Measurements from ENCODE around the gene TARP.
"Not testable (repeated sequence)": the region's sequence is repeated elsewhere in the genome, so short reads cannot be mapped to it uniquely, and the experiment has no call there.

Gene TARP

DNA sequence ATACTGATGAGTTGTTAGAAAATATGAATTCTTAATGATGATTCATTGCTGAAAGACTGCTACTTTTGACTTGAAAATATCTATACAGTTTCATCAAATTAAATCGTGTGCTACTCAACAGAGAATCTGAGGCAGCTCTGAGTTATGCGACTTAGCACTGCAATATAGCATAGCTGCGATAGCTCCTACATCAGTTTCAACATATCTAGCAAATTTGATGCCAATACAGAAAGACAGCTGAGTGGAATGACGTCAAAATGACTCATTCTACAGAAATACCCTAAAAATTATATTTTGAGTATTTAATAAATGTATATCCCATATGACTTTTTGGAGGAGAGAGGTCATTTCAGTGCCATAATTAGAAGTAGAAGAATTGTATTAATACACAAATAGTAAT, 1.1 kb upstream of the TARP start:
- TF ChIP-seq, protein P1, sequence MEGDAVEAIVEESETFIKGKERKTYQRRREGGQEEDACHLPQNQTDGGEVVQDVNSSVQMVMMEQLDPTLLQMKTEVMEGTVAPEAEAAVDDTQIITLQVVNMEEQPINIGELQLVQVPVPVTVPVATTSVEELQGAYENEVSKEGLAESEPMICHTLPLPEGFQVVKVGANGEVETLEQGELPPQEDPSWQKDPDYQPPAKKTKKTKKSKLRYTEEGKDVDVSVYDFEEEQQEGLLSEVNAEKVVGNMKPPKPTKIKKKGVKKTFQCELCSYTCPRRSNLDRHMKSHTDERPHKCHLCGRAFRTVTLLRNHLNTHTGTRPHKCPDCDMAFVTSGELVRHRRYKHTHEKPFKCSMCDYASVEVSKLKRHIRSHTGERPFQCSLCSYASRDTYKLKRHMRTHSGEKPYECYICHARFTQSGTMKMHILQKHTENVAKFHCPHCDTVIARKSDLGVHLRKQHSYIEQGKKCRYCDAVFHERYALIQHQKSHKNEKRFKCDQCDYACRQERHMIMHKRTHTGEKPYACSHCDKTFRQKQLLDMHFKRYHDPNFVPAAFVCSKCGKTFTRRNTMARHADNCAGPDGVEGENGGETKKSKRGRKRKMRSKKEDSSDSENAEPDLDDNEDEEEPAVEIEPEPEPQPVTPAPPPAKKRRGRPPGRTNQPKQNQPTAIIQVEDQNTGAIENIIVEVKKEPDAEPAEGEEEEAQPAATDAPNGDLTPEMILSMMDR (IDR thresholded peaks at IDR 0.05; ENCODE audit: low read depth, low read length) = no peak
- TF ChIP-seq POLR2A (IDR thresholded peaks at IDR 0.05; ENCODE audit: extremely low read depth, insufficient read length) = peak; percentile 33
- peak overlapping the region; percentile 71 for H3K4me3 ChIP-seq (ENCODE audit: low read depth, low read length)
- DNase-seq (ENCODE audit: low read depth) = peak; percentile 74

DNA sequence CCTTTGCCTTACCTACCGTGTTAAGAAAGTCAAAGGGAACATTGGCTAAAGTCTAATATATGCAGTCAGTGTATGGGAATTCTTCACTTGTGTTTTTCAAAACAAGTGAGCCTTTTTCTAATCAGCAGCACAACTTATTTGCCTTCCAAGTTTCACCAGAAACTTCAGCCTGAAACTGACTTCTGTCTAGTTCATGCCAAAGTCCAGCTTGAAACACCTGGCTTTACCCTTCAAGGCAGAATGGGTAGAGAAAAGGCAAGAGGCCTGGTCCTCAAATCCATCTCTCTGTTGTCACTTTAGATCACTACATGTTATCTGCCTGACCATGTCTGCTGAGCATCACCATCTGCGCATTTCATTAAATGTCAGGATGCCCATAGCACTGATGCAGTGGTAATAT, 3.0 kb downstream of the TARP start:
- DNase-seq (ENCODE audit: low read depth); H3K4me3 ChIP-seq (ENCODE audit: low read depth, low read length): not testable (repeated sequence)

DNA sequence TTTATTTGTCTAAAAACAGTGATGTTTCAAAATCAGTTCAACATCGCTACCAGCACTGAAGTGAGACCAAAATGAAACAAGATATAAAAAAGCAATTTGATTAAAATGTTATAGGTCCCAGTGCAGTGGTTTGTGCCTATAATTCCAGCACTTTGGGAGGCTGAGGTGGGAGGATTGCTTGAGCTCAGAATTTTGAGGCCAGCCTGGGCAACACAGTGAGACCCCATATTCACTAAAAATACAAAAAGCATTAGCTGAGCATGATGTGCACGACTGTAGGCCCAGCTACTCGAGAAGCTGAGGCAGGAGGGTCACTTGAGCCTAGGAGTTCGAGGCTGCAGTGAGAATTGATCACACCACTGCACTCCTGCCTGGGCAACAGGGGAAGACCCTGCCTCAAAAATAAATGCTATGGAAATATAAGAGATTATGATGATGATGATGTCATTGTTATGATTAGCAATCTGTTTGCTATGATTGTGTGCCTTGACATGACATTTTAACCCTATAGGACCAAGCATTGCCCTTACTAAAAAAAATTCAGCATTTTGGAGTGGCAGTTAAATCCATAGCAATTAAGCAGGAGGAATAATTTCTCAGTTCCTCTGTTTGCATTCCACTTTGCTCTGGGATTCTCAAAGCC, 3.6 kb downstream of the TARP start:
- DNase-seq (ENCODE audit: low read depth) = not testable (repeated sequence)

DNA sequence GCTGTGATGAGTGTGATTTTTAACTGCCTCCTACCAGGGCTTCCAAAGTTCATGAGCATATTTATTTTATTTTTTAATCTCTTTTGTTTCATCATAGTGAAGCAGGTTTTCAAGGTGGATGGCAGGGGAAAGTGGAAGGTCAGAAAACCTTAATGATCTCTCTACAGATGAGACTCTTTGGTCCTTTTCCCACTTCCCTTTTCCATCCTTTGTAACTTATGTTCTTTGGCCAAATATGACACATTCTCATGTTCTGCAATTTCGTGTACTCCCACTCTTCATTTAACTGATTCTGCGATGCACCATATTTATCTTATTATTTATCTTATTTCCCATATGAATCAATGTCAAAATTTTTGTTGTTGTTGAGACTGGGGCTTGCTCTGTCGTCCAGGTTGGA, 7.5 kb downstream of the TARP start:
- not testable (repeated sequence) for H3K4me3 ChIP-seq (ENCODE audit: low read depth, low read length)
- DNase-seq (ENCODE audit: low read depth) = peak; percentile 61

More for the DNA sequence above, 3.6 kb downstream of the TARP start:
- H3K4me3 ChIP-seq (ENCODE audit: low read depth, low read length) = not testable (repeated sequence)

DNA sequence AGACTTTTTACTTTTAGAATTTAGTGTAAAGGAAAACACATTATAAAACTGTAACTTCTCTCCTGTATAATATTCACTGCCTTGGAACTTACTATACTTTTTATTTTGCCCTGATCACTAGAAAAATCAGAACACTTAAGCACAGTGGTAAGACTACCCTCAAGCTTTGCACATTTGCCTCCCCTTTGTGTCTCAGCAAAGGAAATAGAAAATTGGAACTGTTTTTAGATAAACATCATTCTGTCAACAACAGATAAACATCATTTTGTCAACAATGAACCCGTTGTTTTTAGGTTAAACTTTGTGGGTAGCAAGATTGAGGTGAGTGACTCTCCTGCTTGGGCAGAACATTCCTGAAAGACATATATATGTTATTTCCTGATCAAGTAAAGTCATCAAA, 8.8 kb downstream of the TARP start:
- H3K4me3 ChIP-seq (ENCODE audit: low read depth, low read length); DNase-seq (ENCODE audit: low read depth): not testable (repeated sequence)

DNA sequence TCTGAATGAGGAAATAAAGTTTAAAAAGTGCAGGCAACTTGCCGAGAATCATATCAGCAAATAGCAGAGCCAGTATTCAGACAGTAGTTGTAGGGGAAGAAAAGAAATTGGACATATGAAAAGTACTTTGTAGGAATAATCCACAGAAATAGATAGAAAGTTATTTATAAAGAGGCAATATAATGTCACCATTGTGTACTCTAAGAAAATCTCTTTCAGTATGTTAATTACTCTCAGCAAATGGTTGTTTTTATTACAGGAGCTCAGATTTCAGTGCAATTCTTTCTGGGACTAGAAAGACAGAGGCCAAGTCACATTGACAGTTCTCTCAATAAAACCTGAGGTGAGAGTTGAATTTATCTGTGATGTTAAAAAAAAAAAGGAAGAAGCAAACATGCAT, 10.2 kb downstream of the TARP start:
- not testable (repeated sequence) for DNase-seq (ENCODE audit: low read depth)

DNA sequence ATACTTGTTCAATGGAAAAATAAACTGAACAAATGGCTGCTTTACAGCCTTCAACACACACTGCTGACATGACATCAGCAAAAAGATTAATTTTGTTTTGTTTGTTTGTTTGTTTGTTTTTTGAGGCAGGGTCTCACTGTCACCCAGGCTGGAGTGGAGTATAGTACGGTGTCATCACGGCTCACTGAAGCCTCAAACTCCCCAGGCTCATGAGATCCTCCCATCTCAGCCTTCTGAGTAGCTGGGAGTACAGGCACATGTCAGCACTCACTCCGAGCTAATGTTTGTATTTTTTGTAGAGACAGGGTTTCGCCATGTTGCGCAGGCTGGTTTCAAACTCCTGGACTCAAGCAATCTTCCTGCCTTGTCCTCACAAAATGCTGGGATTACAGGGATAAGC, 10.9 kb downstream of the TARP start:
- TF ChIP-seq, protein P1 (IDR thresholded peaks at IDR 0.05; ENCODE audit: low read depth, low read length) = no peak
- no peak for TF ChIP-seq POLR2A (IDR thresholded peaks at IDR 0.05; ENCODE audit: extremely low read depth, insufficient read length)
- TF ChIP-seq, protein P2, sequence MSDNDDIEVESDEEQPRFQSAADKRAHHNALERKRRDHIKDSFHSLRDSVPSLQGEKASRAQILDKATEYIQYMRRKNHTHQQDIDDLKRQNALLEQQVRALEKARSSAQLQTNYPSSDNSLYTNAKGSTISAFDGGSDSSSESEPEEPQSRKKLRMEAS (IDR thresholded peaks at IDR 0.05; ENCODE audit: low read depth, low read length) = no peak
- no peak for TF ChIP-seq MYC (IDR thresholded peaks at IDR 0.05; ENCODE audit: low read depth, low read length)
- DNase-seq (ENCODE audit: low read depth) = no peak
- no peak overlapping the region for H3K4me3 ChIP-seq (ENCODE audit: low read depth, low read length)

More for the DNA sequence above, 10.2 kb downstream of the TARP start:
- not testable (repeated sequence) for H3K4me3 ChIP-seq (ENCODE audit: low read depth, low read length)

DNA sequence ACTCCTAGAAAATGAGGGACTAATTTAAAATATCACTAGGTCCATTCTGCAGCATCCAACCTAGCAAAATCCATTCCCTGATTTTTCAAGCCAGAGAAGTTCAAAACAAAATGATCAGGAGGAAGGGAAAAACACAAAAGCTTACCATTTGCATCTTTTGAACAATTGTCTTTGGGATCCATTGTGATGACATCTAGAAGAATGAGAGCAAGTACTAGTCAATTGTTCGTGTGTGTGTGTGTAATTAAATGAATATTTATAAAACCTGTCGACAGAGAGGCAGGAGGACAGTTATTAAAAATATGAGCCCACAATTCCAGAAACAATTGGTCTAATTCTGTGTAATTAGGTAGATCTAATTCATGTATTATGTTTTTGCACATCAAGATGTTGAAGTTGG, 11.4 kb downstream of the TARP start:
- DNase-seq (ENCODE audit: low read depth); H3K4me3 ChIP-seq (ENCODE audit: low read depth, low read length): not testable (repeated sequence)

DNA sequence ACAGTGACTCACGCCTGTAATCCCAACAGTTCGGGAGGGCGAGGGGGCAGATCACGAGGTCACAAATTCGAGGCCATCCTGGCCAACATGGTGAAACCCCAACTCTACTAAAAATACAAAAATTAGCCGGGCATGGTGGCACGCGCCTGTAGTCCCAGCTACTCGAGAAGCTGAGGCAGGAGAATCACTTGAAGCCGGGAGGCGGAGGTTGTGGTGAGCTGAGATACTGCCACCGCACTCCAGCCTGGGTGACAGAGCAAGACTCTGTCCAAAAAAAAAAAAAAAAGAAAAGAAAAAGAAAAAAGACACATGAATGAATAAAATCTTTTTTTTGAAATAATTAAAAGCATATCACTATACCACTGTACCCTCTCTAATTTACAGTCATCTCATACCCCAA, 11.8 kb downstream of the TARP start:
- not testable (repeated sequence) for DNase-seq (ENCODE audit: low read depth); H3K4me3 ChIP-seq (ENCODE audit: low read depth, low read length)

DNA sequence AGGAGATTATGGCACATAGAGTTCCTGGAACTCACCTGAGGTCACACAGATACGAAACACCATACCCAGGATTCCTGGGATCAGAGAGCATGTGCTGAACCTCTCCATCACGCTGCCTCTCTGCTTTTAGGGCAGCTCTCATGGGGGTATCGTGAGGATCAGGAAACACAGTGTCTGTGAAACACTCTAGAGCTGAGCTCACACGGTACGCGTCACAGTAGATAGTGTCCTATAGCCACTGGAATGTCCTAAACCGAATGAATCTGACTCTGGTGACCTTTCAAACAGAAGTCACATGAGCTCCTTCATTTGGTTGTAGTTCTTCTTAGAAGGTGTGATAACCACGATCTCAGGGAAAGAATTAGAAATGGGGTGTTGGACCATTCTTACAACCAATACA, 14.3 kb downstream of the TARP start:
- H3K4me3 ChIP-seq (ENCODE audit: low read depth, low read length); DNase-seq (ENCODE audit: low read depth): not testable (repeated sequence)

DNA sequence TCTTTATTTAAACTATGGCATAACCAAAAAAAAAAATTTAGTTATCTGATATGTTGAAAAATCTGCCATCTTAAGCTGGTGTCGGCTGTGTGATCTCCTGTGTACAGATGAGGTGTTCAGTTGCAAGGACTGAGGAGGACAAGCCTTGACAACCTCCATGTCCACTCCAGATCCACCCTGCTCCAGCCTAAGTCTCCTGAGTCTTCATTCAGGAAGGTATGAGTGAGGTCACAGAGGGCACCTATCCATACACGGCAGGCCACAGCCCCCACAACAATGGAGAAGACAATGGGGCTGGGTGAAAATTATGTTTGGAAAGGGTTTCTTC, 16.1 kb downstream of the TARP start:
- TF ChIP-seq, protein P2 (IDR thresholded peaks at IDR 0.05; ENCODE audit: low read depth, low read length) = no peak
- no peak overlapping the region for H3K4me3 ChIP-seq (ENCODE audit: low read depth, low read length)
- DNase-seq (ENCODE audit: low read depth) = no peak

DNA sequence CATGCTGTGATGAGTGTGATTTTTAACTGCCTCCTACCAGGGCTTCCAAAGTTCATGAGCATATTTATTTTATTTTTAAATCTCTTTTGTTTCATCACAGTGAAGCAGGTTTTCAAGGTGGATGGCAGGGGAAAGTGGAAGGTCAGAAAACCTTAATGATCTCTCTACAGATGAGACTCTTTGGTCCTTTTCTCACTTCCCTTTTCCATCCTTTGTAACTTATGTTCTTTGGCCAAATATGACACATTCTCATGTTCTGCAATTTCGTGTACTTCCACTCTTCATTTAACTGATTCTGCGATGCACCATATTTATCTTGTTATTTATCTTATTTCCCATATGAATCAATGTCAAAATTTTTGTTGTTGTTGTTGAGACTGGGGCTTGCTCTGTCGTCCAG, 23.6 kb downstream of the TARP start:
- H3K4me3 ChIP-seq (ENCODE audit: low read depth, low read length) = not testable (repeated sequence)
- DNase-seq (ENCODE audit: low read depth) = peak; percentile 52
